NCI-H2171 treated with DMSO at 0.1 percent for 48 hours (cell line): ENCODE data around the gene CREB3.

Source experiments
- DNase-seq: peaks from one replicate; lab custom pipeline; 2025; lab: John Stamatoyannopoulos, UW

The CREB3 gene

DNA sequence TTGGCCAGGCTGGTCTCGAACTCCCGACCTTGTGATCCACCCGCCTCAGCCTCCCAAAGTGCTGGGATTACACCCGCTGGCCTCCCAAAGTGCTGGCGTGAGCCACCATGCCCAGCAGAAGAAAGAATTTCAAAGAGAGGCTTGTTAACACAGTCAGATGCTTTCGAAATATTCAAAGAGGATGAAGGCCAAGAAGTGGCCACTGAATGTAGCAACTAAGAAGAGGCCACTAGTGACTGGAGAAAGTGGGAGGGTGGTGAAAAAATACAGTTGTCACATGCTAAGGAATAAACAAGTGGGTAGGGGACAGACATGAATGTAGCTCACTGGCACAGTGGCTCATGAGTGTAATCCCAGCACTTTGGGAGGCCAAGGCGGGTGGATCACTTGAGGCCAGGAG, 29.8 kb upstream of the CREB3 start:
- no peak for DNase-seq

GRCh38 chr9:35703906-35704672, 28.4 kb upstream of the CREB3 start:
- no peak for DNase-seq

DNA sequence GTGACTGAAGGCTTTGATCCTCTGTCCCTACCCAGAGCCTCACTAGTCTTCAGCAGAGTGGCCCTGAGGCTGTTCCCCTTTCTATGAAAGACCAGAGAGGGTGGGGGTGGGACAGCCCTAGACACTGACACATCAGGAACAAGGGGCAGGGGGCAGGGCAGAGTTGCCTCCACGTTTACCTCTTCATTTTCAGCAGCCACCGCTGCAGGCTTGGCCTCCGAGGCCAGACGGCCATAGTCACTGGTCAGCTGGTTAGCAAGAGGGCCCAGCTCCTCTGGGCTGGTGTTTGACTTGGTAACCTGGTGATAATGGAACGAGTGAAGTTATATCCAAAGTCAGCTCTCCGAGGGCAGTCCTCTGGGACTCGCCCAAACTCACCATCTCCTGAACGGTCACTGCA, 27.1 kb upstream of the CREB3 start:
- no peak for DNase-seq

- DNase-seq = no peak
Observed at GRCh38 chr9:35705836-35706430, 26.5 kb upstream of the CREB3 start.

DNA sequence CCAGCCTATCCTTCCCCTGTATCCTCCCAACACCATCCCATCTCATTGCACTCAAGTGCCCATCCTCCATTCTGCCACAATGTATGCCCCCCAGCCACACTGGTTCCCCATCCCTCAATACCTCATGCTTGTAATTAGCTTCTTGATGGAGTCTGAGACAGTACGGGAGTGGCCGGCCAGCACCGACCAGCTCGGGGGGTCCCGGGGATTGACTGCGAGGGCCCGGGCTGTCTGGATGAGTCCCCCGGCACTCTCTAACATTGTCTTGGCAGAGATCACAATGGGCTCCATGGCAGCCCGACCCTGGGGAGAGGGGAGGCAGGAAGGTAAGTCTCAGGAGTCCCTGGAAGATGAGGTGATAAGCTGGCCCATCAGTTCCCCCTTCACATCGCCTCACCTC, 25.5 kb upstream of the CREB3 start:
- DNase-seq = no peak

GRCh38 chr9:35708146-35708545, 24.3 kb upstream of the CREB3 start:
- DNase-seq = no peak

DNA sequence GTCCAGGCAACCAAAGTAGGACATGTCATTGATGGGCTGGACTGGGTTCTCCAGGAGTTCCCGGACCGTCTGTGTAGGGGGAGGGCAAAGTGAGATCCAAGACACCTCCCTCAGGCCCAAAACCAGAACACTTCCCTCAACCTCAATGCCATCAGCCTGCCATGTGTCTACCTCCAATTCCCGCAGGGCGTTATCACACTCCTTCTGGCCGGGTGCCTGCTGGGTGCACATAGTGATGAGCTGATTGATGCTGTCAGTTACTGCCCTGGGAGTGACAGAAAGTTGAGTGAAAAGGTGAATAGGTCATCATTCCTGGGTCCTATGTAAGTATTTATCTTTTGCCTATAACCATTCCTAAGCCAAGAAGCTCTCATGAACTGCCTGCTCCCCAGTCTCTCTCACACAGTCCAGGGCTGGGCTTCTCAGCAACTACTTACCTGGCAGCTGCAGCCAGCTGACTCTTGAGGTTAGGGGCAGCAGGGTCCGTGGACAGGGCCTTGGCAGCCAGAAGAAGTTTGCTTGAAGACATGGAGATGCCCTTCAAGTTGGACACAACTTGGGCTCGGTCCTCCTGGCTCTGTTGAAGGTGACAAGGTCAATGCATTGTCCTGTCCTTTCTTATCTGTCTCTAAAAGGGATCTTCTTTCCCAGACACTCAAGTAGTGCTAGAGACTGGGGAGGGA, 21.5 kb upstream of the CREB3 start:
- no peak for DNase-seq

DNA sequence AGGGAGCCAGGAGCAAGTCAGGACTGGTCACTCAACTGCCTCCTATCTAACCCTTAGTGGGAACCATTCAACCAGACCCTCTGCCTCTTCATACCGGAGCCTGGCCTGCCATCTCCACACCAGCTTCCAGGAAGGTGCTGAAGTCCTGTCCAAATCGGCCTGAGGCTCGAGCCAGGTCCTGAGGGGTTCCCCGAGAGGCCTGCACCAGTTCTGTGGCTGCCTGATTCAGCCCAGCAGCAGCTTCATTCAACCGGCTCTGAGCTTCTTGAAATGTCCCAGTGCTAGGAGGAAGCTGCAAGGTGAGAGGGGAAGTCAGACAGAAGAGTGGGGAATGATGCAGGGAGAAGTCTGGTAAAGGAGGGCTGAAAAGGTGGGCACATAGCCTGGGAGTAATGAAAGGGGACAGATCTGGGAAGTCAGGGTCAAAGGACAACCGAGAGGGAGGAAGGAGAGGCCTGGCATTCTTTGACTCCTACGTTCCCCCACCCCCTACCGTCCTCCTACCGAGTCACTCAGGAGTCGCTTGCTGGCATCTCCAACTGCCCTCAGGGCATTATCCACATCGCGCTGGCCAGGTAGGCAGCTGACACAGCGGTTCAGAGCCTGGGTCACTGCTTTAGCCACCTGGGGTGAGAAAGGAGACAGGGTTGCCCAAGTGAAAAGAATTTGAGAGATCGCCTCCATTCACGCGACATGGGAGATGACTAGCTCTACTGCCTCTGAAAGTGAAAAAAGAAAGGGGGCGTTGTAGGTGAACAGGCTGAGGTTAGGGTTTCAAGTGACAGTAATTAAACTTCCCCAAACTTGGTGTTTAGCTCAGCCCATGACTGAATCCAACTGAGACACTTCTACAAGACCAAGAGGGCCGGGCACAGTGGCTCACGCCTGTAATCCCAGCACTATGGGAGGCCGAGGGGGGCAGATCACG, 20.7 kb upstream of the CREB3 start:
- DNase-seq = no peak

GRCh38 chr9:35712762-35713400, 19.6 kb upstream of the CREB3 start:
- DNase-seq = no peak

DNA sequence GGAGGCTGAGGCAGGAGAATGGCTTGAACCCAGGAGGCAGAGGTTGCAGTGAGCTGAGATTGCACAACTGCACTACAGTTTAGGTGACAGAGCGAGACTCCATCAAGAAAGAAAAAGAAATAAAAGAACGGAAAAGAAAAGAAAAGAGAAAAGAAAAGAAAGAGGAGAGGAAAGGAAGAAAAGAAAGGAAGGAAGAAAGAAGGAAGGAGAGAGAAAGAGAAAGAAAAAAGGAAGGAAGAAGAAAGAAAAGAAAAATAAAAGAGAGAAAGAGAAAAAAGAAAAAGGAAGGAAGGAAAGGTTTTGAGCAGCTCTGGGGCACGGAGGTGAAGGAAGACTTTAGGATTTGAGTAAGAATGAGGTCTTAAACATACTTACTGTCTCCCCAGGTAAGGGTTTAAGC, 18.9 kb upstream of the CREB3 start:
- no peak for DNase-seq

DNA sequence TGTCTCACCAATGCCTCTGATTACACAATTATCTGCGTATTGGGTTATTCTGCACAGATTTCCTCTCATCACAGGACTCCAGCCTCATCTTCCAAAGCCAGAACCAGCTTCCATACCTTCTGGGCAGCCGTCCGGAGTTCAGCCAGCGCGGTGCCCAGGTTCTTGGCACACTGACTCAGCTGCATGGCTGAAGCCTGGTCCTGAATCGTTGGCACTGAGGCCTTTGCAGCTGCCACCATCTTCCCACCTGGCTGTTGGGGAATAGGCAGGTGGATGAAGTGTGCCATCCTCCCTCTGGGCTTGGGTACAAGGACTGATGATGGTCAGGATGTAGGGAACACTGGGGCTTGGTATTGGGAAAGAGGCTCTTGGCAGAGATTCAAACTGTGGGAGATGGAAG, 18.3 kb upstream of the CREB3 start:
- no peak for DNase-seq

DNA sequence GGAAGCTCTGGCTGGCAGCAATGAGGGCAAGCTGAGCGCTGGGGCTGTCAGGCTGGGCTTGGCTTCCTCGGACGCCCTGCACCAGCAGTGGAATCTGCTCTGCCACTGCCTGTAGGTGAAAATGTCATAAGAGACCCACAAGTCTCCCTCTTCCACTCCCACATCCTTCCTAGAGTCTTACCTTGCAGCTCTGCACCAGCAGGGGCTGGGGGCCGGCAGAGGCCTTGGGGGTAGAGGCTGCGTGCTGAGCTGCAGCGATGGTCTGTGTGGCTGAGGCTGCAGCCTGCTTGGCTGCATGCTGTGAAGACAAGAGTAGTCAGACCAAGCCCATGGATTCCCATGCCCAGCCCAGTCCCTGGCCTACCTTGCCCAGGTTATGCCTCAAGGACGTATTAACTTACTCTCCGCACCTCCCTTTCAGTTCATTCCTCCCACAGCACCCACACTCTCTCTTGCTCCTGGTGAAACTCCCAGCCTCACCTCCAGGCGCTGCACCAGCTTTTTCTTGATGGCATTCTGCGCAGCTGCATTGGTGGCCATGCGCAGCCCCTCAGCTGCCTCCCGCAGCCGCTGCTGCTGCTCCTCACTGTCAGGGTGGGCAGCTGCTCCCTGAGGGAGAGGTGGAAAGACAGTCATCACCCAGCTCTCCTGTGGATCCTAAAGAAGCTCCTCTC, 17.8 kb upstream of the CREB3 start:
- no peak for DNase-seq

- DNase-seq = no peak
Observed at GRCh38 chr9:35716230-35716629, 16.2 kb upstream of the CREB3 start.

DNA sequence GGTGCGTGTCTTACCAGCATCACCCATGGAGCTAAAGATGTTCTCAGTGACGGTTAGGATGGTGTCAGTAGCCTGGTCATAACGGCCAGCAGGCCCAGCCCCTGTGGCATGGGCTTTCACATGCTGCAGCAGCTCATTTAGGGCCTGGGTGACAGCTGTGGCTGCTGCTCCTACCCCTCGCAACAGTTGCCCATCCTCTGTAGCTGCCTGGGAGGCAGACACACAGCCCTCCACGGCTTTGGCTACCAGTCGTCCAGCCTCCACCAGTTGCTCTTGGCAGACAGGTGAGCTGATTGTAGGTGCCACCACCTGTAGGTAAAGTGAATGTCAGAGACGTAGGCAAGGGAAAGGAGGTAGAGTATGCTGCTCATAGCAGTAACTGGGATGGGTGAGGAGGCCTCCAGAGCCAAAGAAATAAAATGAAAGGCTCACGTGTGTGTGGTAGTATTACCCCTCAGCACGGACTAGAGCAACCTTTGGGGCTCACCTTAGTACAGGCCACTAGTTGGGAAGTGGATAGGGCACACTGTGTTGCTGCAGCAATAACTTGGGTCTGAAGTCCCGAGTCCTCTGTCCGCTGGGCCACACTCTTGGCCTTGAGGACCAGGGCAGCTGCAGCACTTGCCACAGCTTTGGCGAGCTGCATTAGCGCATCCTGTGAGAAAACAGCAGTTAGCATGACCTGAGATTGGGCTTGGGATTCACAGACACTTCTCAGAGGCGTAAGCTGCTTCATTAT, 15.2 kb upstream of the CREB3 start:
- DNase-seq = no peak

GRCh38 chr9:35718721-35719511, 13.6 kb upstream of the CREB3 start:
- no peak for DNase-seq

DNA sequence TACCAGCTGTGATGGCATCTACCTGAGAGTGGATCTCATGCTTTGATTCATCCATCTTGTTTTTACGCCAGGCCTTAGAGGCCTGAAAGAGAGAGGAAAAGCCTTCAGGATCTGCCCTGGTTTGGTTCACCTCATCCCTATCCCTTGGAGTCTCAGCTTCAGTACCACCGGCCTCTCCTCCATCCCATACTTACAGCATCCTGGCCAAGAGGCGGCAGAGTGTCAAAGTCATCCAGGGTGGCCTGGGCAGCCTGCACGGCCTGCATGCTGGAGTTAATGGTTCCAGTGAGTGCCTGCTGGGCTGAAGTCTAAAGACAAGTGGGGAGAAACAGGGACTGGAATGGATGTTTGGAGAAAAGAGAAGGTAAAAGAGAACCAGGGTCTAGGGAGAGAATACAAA, 12.9 kb upstream of the CREB3 start:
- DNase-seq = no peak

- no peak for DNase-seq
Observed at GRCh38 chr9:35723426-35723825, 9.0 kb upstream of the CREB3 start.

- DNase-seq = no peak
Observed at GRCh38 chr9:35723908-35724307, 8.6 kb upstream of the CREB3 start.

DNA sequence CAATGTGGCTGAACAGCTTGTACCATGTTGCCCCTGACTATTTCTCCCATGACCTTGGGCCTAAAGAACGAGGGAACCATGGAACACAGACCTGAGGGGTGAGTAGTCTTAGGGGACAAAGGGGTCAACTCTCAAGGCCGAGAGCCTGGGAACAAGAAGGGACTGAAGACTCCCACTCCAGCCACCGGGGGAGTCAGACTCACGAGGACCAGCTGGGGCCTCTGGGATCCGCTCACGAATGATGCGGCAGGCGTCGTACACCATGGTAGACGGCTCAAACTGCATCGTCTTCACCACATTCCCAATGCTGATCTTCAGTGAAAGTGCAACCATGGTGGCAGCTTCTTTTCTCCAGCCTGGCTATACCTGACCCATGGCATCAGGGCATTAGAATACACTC, 7.1 kb upstream of the CREB3 start:
- DNase-seq = no peak

DNA sequence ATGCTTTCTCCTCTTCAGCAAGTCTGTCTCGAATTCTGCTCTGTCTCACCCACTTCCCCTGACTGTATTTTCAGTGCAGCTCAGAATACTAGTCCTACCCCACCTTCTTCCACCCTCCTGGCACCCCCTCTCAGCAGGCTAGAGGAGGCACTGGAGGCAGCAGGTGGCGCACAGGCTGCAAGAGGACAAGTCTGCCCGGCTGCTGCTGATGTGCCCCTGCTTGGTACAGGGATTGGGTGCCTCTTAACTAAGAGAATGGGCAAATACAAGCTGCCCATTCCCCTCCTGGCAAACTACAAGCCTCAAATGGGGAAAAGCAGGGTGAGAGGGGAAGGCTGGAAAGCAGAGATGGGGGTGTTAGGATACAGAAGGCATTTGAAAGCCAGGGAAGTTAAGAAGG, 5.5 kb upstream of the CREB3 start:
- no peak for DNase-seq
